ENCODE data around the gene IL4R. TPM values are rescaled to one million over a fixed set of nuclear protein-coding genes. Genes with fewer than 3 reads are reported as not detected.
"Not testable (repeated sequence)": the region's sequence is repeated elsewhere in the genome, so short reads cannot be mapped to it uniquely, and the experiment has no call there.

Gene IL4R
- total and polyA plus RNA-seq, 10 of the 15 experiments (the other 5 are each of a cell fraction or from before 2014, with no cell fraction given) = 2.6 to 70.4 (median 36.6) TPM

DNA sequence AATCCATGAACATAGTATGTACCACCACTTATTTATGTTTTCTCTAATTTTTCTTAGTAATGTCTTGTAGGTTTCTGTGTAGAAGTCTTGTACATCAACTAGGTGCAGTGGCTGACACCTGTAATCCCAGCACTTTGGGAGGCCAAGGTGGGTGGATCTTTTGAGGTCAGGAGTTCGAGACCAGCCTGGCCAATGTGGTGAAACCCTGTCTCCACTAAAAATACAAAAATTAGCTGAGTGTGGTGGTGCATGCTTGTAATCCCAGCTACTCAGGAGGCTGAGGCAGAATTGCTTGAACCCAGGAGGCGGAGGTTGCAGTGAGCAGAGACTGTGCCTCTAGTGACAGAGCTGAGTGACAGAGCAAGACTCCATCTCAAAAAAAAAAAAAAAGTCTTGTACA lies 96.2 kb downstream of the IL4R start:
- intact Hi-C loops (cut with micrococcal nuclease; ENCODE audit: unreplicated experiment) = loop anchor here (2.0 kb wide), 1 partner anchor 41 kb away; no protein-coding TSS in a partner anchor
- TF ChIP-seq, protein P1, sequence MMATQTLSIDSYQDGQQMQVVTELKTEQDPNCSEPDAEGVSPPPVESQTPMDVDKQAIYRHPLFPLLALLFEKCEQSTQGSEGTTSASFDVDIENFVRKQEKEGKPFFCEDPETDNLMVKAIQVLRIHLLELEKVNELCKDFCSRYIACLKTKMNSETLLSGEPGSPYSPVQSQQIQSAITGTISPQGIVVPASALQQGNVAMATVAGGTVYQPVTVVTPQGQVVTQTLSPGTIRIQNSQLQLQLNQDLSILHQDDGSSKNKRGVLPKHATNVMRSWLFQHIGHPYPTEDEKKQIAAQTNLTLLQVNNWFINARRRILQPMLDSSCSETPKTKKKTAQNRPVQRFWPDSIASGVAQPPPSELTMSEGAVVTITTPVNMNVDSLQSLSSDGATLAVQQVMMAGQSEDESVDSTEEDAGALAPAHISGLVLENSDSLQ (IDR thresholded peaks at IDR 0.05) = peak; percentile 58
- TF ChIP-seq, protein P2, sequence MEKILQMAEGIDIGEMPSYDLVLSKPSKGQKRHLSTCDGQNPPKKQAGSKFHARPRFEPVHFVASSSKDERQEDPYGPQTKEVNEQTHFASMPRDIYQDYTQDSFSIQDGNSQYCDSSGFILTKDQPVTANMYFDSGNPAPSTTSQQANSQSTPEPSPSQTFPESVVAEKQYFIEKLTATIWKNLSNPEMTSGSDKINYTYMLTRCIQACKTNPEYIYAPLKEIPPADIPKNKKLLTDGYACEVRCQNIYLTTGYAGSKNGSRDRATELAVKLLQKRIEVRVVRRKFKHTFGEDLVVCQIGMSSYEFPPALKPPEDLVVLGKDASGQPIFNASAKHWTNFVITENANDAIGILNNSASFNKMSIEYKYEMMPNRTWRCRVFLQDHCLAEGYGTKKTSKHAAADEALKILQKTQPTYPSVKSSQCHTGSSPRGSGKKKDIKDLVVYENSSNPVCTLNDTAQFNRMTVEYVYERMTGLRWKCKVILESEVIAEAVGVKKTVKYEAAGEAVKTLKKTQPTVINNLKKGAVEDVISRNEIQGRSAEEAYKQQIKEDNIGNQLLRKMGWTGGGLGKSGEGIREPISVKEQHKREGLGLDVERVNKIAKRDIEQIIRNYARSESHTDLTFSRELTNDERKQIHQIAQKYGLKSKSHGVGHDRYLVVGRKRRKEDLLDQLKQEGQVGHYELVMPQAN (conservative IDR thresholded peaks at IDR 0.05) = 0 out of 2 replicates have a peak, but pooled peaks have one; percentile 23
- H2AFZ ChIP-seq (ENCODE audit: control insufficient read depth, low read depth, low read length); H4K20me1 ChIP-seq (ENCODE audit: control insufficient read depth, insufficient read depth); ATAC-seq; H3K9me3 ChIP-seq (replicated peaks; ENCODE audit: control insufficient read depth, insufficient read depth, low read length); FAIRE-seq; H3K27me3 ChIP-seq (replicated peaks in 1 of 2; ENCODE audit: control insufficient read depth in 2 of 2, insufficient read depth in 2 of 2, low read length in 1 of 2); H3K9ac ChIP-seq (ENCODE audit: control insufficient read depth, insufficient read depth, low read length); BruUV-seq (replicated peaks); in situ Hi-C loops (cut with MboI); DNase-seq (ENCODE audit: low read depth, low spot score): not testable (repeated sequence)
- Histone ChIP-seq H3K36me3 (ENCODE audit: control insufficient read depth in 2 of 2, insufficient read depth in 2 of 2, low read length in 1 of 2) (peaks cover 0 to 20% of the 10 kb centered on the region in 2 experiments), H3K4me1 (ENCODE audit: control insufficient read depth, insufficient read depth, low read length) (peaks cover 28% of the 10 kb centered on the region), H3K79me2 (ENCODE audit: control insufficient read depth, insufficient read depth, low read length) (peaks cover 95% of the 10 kb centered on the region), H3K27ac (ENCODE audit: control insufficient read depth, insufficient read depth) (peak overlapping the region; percentile 29), H3K4me3 (peak overlapping the region; percentile 67), H3K4me2 (ENCODE audit: control insufficient read depth, insufficient read depth) (peak overlapping the region; percentile 15; the same call in 1 of the 2 replicates)
- ChIA-PET CTCF (interaction anchor here (0.6 to 1.2 kb wide), 5 partner anchors 8 to 43 kb away, joined by 3 to 6 read pairs (median 3); no protein-coding TSS in a partner anchor), SMC1A (ENCODE audit: uncharacterized antibody, unreplicated experiment) (interaction anchor here (0.6 to 1.8 kb wide), 8 partner anchors 9 to 40 kb away, joined by 3 to 12 read pairs (median 4); no protein-coding TSS in a partner anchor), POLR2A (interaction anchor here (0.7 to 1.8 kb wide), 5 partner anchors 9 to 37 kb away, joined by 4 to 6 read pairs (median 5); no protein-coding TSS in a partner anchor), RAD21 (ENCODE audit: unreplicated experiment) (interaction anchor here (1.0 to 1.2 kb wide), 3 partner anchors 13 to 44 kb away, joined by 3 to 6 read pairs (median 4); no protein-coding TSS in a partner anchor)
- WGBS (ENCODE audit: insufficient coverage, insufficient replicate concordance, low lambda C conversion rate, missing lambda C conversion rate) = 64% methylated on average over 2 of the region's 2 CpGs
